K562 (cell line): ENCODE data around the gene OR10A2. TPM values are rescaled to one million over a fixed set of nuclear protein-coding genes. Genes with fewer than 3 reads are reported as not detected.

Experiments
- ATAC-seq: fragments of 200-7000 bp; cut with Tn5 transposase; 3 replicates; pipeline ENCODE4 v1.9.1; 2020; ENCODE audit warnings: moderate library complexity
- BruUV-seq: library from RNA; stranded (reverse); fragments of 400-500 nt; replicated peaks from 2 replicates; lab custom pipeline; 2021; lab: Mats Ljungman, UMichigan
- CTCF ChIA-PET: fragments of 300-600 bp; formaldehyde crosslinking; extraction: SDS; loops from one replicate; lab custom pipeline; 2021; ENCODE audit warnings: low intra/inter-chr PET ratio; lab: Yijun Ruan, JAX
- POLR2A ChIA-PET: fragments of 300-600, 350-650 bp; sonication (Branson Sonifier 250); formaldehyde crosslinking; extraction: SDS; loops from one replicate; lab custom pipeline; 2021; ENCODE audit warnings: antibody characterized with exemption, inconsistent platforms; lab: Yijun Ruan, JAX
- DNase-seq, 4 experiments: peaks; one replicate each; pipeline versions ENCODE4 v3.0.0 to v3.0.0-alpha.2; 2011 to 2018; ENCODE audit warnings: low spot score in 3 of 4, mixed read lengths in 3 of 4; ENCODE audit errors: extremely low read depth in 1 of 4
- FAIRE-seq: peaks from 2 replicates; lab custom pipeline; 2011; peaks lifted over from hg19 to GRCh38; lab: Jason Lieb, UNC
- H2AFZ ChIP-seq: 2 replicates; pipeline ENCODE4 v1.6.0; 2011; ENCODE audit warnings: low read depth, low read length, control low read depth, inconsistent platforms
- H3K27ac ChIP-seq: fragments of 200-600 bp; 3 replicates; pipeline ENCODE4 v1.8.0; 2011; ENCODE audit warnings: low read depth, mild to moderate bottlenecking, control low read depth, inconsistent platforms, low read length, moderate library complexity, mixed read lengths; ENCODE audit errors: extremely low read depth
- H3K27me3 ChIP-seq, 2 experiments: fragments of 300-600 bp in 1 of 2; 2 replicates in 1 of 2; 3 replicates in 1 of 2; pipeline versions ENCODE4 v1.6.0 to v1.8.0; 2011; ENCODE audit warnings: inconsistent platforms in 2 of 2, low read length in 2 of 2, mild to moderate bottlenecking in 1 of 2, mixed read lengths in 1 of 2, moderate library complexity in 1 of 2; ENCODE audit not compliant: control insufficient read depth in 2 of 2, insufficient read depth in 2 of 2
- H3K36me3 ChIP-seq: fragments of 300-600 bp; 3 replicates; pipeline ENCODE4 v1.8.0; 2011; ENCODE audit warnings: mild to moderate bottlenecking, low read length, inconsistent platforms; ENCODE audit not compliant: control insufficient read depth, insufficient read depth
- H3K4me1 ChIP-seq, 2 experiments: fragments of 200-600 bp in 1 of 2; replicated peaks in 1 of 2; 2 replicates in 1 of 2; 3 replicates in 1 of 2; pipeline versions ENCODE4 v1.5.1 to v1.8.0; 2011; ENCODE audit warnings: inconsistent platforms in 2 of 2, low read length in 2 of 2, mild to moderate bottlenecking in 1 of 2, mixed read lengths in 1 of 2, moderate library complexity in 1 of 2; ENCODE audit not compliant: control insufficient read depth in 2 of 2, insufficient read depth in 2 of 2
- H3K4me2 ChIP-seq: 2 replicates; pipeline ENCODE4 v1.6.1; 2011; ENCODE audit warnings: low read length, control low read depth, inconsistent platforms, mixed read lengths; ENCODE audit not compliant: insufficient read depth
- H3K4me3 ChIP-seq: fragments of 200-600 bp; sonication (generic), shearing (Covaris generic); 2 replicates; pipeline ENCODE4 v1.5.1; 2016; ENCODE audit warnings: control low read depth, inconsistent platforms
- H3K79me2 ChIP-seq: fragments of 200-600 bp; 3 replicates; pipeline ENCODE4 v1.8.0; 2011; ENCODE audit warnings: low read length, inconsistent platforms; ENCODE audit not compliant: control insufficient read depth, insufficient read depth
- H3K9ac ChIP-seq, 2 experiments: 2 replicates each; pipeline versions ENCODE4 v1.6.0 to v1.6.1; 2011; ENCODE audit warnings: low read depth in 2 of 2, low read length in 2 of 2, control low read depth in 1 of 2, inconsistent platforms in 1 of 2, mild to moderate bottlenecking in 1 of 2, mixed read lengths in 1 of 2; ENCODE audit not compliant: insufficient read depth in 1 of 2
- H3K9me1 ChIP-seq: one replicate; pipeline ENCODE4 v1.6.0; 2011; ENCODE audit warnings: inconsistent platforms, mild to moderate bottlenecking, low read length, moderate library complexity; ENCODE audit not compliant: control insufficient read depth, insufficient read depth
- H3K9me3 ChIP-seq: replicated peaks from 2 replicates; pipeline ENCODE4 v1.5.1; 2011; ENCODE audit warnings: low read depth, low read length, inconsistent platforms; ENCODE audit not compliant: control insufficient read depth, insufficient read depth
- H4K20me1 ChIP-seq: replicated peaks from 2 replicates; pipeline ENCODE4 v1.6.1; 2011; ENCODE audit warnings: low read length, inconsistent platforms, mixed read lengths; ENCODE audit not compliant: control insufficient read depth, insufficient read depth
- EZH2 ChIP-seq: IDR thresholded peaks from 2 replicates; pipeline ENCODE4 v1.6.1; 2012; ENCODE audit warnings: low read depth, mild to moderate bottlenecking, inconsistent platforms, low read length, borderline replicate concordance
- KDM2B ChIP-seq: fragments of 250-450 bp; sonication (Bioruptor Pico); IDR thresholded peaks from 2 replicates; pipeline ENCODE4 v1.8.0; 2021; ENCODE audit warnings: mild to moderate bottlenecking, moderate library complexity
- NFIX ChIP-seq: fragments of 250-450 bp; sonication (Bioruptor Pico); IDR thresholded peaks from 2 replicates; pipeline ENCODE4 v1.4.0; 2020; ENCODE audit warnings: low read depth, mild to moderate bottlenecking, moderate library complexity
- OTX1 ChIP-seq: fragments of 450-650 bp; formaldehyde crosslinking; IDR thresholded peaks from 2 replicates; pipeline ENCODE4 v1.4.0; 2022; ENCODE audit warnings: mild to moderate bottlenecking
- RB1 ChIP-seq: fragments of 450-650 bp; IDR thresholded peaks from 2 replicates; pipeline ENCODE4 v1.6.1; 2017; ENCODE audit warnings: low read depth, mild to moderate bottlenecking
- RBM17 ChIP-seq: fragments of 200-400 bp; formaldehyde crosslinking; IDR thresholded peaks from 2 replicates; pipeline ENCODE4 v1.6.1; 2017; ENCODE audit warnings: low read depth, mild to moderate bottlenecking, low read length, borderline replicate concordance
- SIN3B ChIP-seq: fragments of 450-650 bp; IDR thresholded peaks from 2 replicates; pipeline ENCODE4 v1.6.1; 2017; ENCODE audit warnings: low read depth, mild to moderate bottlenecking, moderate library complexity
- SNRNP70 ChIP-seq: fragments of 200-400 bp; formaldehyde crosslinking; optimal IDR thresholded peaks from 2 replicates; pipeline ENCODE3; 2017; ENCODE audit warnings: low read depth, low read length
- XRCC4 ChIP-seq: IDR thresholded peaks from one replicate; pipeline ENCODE4 v1.6.1; 2011; ENCODE audit not compliant: insufficient read depth, insufficient read length; ENCODE audit errors: extremely low read depth
- ZNF324 ChIP-seq: fragments of 250-450 bp; sonication (Bioruptor Pico); IDR thresholded peaks from 2 replicates; pipeline ENCODE4 v1.4.0; 2020; ENCODE audit warnings: mild to moderate bottlenecking
- WGBS: fragments of 100-300 bp; shearing (Covaris generic); methylation state at CpG from one replicate; pipeline ENCODE4 v1.1.6; 2016; ENCODE audit warnings: low coverage, mixed read lengths; ENCODE audit not compliant: insufficient coverage; ENCODE audit errors: missing lambda C conversion rate; 5-methylcytosine and 5-hydroxymethylcytosine counted together
- in situ Hi-C: fragments of 300-500 bp; cut with MboI; formaldehyde crosslinking; loops from 4 replicates; pipeline ENCODE4 v1.15.0; 2018; ENCODE audit warnings: inconsistent platforms, mixed read lengths
- intact Hi-C: fragments of 100-400 bp; cut with micrococcal nuclease; formaldehyde crosslinking; loops from 2 replicates; pipeline ENCODE4 v1.14.2; 2022
- polyA plus RNA-seq, 8 experiments: library from polyadenylated mRNA; depleted of rRNA in 4 of 8; stranded (reverse) in 5 of 8; unstranded in 3 of 8; fragments of >200 nt; fragmentation: Nextera tagmentation in 2 of 8; fragmentation: Illumina TruSeq in 1 of 8; extraction: Ambion mirVana in 2 of 8; extraction: Trizol in 1 of 8; gene quantifications; 2 replicates each; pipeline versions ENCODE4 v1.2.1 to v1.2.3, GENCODE V29; 2011 to 2014; ENCODE audit warnings: inconsistent platforms in 1 of 8, missing spikeins in 1 of 8
- total RNA-seq, 7 experiments: library from RNA; depleted of rRNA in 6 of 7; stranded (reverse); fragments of >200 nt in 6 of 7; fragmentation: Illumina TruSeq in 2 of 7; extraction: Trizol in 2 of 7; gene quantifications; 2 replicates each; pipeline versions ENCODE4 v1.2.1 to v1.2.3, GENCODE V29; 2011 to 2021; ENCODE audit warnings: low replicate concordance in 1 of 7
- TF ChIP-seq, protein P1 (sequence below): fragments of 250-450 bp; sonication (Bioruptor Pico); IDR thresholded peaks from 2 replicates; pipeline ENCODE4 v1.4.0; 2020; ENCODE audit warnings: mild to moderate bottlenecking, moderate library complexity, borderline replicate concordance
- TF ChIP-seq, protein P2 (sequence below): sonication (generic); formaldehyde crosslinking; IDR thresholded peaks from 2 replicates; pipeline ENCODE4 v1.8.0; 2022; ENCODE audit warnings: missing genetic modification reagents, mild to moderate bottlenecking, borderline replicate concordance
- TF ChIP-seq, protein P3 (sequence below): fragments of 450-650 bp; formaldehyde crosslinking; IDR thresholded peaks from 2 replicates; pipeline ENCODE4 v1.4.0; 2020; ENCODE audit warnings: mild to moderate bottlenecking, moderate library complexity
- TF ChIP-seq, protein P4 (sequence below): fragments of 450-650 bp; IDR thresholded peaks from 2 replicates; pipeline ENCODE4 v1.7.1; 2018; ENCODE audit warnings: mild to moderate bottlenecking, low read depth; ENCODE audit not compliant: partially characterized antibody

The OR10A2 gene
- total and polyA plus RNA-seq, 9 of the 15 experiments (the other 6 are each of a cell fraction or from before 2014, with no cell fraction given): 0.10 TPM; not detected in 8

DNA sequence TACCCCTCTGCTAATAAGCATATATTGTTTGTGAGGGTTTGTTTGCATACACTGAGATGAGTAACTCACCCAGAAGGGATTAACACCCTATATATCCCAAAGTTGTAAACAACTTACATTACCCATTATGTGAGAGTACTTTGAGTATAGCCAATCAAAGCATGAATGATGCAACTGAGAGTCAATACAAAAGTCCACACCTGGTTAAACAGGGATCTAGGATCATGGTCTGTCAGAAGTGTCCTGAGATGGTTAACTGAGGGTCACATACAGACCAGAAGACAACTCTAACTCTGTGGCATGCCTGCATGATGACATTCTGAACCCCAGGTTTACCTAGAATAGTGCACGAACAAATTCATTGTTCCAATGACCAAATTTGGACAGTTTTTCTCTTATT lies 34.8 kb upstream of the OR10A2 start (continued):
- TF ChIP-seq OTX1 (CRISPR knock-in tag) (no peak), SIN3B (no peak), SNRNP70 (no peak), KDM2B (CRISPR knock-in tag) (no peak)
- TF ChIP-seq, protein P1, sequence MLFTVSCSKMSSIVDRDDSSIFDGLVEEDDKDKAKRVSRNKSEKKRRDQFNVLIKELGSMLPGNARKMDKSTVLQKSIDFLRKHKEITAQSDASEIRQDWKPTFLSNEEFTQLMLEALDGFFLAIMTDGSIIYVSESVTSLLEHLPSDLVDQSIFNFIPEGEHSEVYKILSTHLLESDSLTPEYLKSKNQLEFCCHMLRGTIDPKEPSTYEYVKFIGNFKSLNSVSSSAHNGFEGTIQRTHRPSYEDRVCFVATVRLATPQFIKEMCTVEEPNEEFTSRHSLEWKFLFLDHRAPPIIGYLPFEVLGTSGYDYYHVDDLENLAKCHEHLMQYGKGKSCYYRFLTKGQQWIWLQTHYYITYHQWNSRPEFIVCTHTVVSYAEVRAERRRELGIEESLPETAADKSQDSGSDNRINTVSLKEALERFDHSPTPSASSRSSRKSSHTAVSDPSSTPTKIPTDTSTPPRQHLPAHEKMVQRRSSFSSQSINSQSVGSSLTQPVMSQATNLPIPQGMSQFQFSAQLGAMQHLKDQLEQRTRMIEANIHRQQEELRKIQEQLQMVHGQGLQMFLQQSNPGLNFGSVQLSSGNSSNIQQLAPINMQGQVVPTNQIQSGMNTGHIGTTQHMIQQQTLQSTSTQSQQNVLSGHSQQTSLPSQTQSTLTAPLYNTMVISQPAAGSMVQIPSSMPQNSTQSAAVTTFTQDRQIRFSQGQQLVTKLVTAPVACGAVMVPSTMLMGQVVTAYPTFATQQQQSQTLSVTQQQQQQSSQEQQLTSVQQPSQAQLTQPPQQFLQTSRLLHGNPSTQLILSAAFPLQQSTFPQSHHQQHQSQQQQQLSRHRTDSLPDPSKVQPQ (CRISPR knock-in tag): no peak
- TF ChIP-seq, all 486 proteins: peak for 4

DNA sequence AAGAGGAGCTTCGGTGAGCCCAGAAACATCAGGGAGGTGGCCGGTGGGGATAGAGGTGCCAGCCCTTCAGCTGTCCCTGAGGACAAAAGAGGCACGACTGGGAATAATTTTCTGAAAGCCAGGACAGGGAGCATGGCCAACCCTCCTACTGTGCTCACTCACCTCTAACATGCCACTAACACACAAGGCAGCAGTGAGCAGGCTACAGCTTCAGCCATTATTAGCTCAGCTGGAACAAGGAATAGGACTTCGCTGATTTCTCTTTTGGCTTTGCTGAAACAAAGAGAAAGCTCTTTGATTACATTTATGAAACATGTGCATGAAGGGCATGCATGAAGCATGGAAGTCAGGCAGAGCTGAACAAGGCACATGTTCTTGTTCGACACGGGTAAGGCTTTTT lies 29.5 kb upstream of the OR10A2 start:
- Histone ChIP-seq H3K36me3 (no peaks in the 10 kb centered on the region), H3K4me1 (no peaks in the 10 kb centered on the region), H2AFZ (no peak overlapping the region), H4K20me1 (no peaks in the 10 kb centered on the region), H3K9me1 (no peaks in the 10 kb centered on the region), H3K9me3 (no peaks in the 10 kb centered on the region), H3K27ac (no peak overlapping the region), H3K79me2 (no peaks in the 10 kb centered on the region), H3K9ac (no peak overlapping the region), H3K27me3 (no peaks in the 10 kb centered on the region), H3K4me3 (no peak overlapping the region), H3K4me2 (no peak overlapping the region)
- FAIRE-seq: no peak
- ATAC-seq: no peak
- ChIA-PET POLR2A (interaction anchor here (2.4 kb wide), 1 partner anchor 9 kb away, joined by 9 read pairs; no protein-coding TSS in a partner anchor), CTCF (no interaction called here)
- WGBS: 2% methylated on average over 6 of the region's 6 CpGs
- in situ Hi-C loops (no loop called here), intact Hi-C loops (no loop called here)
- no peak for DNase-seq
- BruUV-seq: no TSS peak
- TF ChIP-seq RBM17: no peak
- no peak for TF ChIP-seq XRCC4
- TF ChIP-seq ZNF324: no peak
- no peak for TF ChIP-seq NFIX (CRISPR knock-in tag)
- TF ChIP-seq RB1: no peak
- TF ChIP-seq, protein P2, sequence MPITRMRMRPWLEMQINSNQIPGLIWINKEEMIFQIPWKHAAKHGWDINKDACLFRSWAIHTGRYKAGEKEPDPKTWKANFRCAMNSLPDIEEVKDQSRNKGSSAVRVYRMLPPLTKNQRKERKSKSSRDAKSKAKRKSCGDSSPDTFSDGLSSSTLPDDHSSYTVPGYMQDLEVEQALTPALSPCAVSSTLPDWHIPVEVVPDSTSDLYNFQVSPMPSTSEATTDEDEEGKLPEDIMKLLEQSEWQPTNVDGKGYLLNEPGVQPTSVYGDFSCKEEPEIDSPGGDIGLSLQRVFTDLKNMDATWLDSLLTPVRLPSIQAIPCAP: no peak
- no peak for TF ChIP-seq EZH2
- TF ChIP-seq, protein P3, sequence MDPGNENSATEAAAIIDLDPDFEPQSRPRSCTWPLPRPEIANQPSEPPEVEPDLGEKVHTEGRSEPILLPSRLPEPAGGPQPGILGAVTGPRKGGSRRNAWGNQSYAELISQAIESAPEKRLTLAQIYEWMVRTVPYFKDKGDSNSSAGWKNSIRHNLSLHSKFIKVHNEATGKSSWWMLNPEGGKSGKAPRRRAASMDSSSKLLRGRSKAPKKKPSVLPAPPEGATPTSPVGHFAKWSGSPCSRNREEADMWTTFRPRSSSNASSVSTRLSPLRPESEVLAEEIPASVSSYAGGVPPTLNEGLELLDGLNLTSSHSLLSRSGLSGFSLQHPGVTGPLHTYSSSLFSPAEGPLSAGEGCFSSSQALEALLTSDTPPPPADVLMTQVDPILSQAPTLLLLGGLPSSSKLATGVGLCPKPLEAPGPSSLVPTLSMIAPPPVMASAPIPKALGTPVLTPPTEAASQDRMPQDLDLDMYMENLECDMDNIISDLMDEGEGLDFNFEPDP (CRISPR knock-in tag): no peak
- TF ChIP-seq, protein P4, sequence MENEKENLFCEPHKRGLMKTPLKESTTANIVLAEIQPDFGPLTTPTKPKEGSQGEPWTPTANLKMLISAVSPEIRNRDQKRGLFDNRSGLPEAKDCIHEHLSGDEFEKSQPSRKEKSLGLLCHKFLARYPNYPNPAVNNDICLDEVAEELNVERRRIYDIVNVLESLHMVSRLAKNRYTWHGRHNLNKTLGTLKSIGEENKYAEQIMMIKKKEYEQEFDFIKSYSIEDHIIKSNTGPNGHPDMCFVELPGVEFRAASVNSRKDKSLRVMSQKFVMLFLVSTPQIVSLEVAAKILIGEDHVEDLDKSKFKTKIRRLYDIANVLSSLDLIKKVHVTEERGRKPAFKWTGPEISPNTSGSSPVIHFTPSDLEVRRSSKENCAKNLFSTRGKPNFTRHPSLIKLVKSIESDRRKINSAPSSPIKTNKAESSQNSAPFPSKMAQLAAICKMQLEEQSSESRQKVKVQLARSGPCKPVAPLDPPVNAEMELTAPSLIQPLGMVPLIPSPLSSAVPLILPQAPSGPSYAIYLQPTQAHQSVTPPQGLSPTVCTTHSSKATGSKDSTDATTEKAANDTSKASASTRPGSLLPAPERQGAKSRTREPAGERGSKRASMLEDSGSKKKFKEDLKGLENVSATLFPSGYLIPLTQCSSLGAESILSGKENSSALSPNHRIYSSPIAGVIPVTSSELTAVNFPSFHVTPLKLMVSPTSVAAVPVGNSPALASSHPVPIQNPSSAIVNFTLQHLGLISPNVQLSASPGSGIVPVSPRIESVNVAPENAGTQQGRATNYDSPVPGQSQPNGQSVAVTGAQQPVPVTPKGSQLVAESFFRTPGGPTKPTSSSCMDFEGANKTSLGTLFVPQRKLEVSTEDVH: no peak
